GM23248 (cell line): Measurements from ENCODE around the gene GNPNAT1. TPM values are rescaled to one million over a fixed set of nuclear protein-coding genes. Genes with fewer than 3 reads are reported as not detected.

ENCODE experiments used
- DNase-seq: peaks from one replicate; pipeline ENCODE4 v3.0.0-alpha.2; 2015
- H2AFZ ChIP-seq: fragments of 200-600 bp; sonication (generic); 2 replicates; pipeline ENCODE4 v1.6.1; 2016; ENCODE audit warnings: antibody characterized with exemption
- H3F3A ChIP-seq: fragments of 200-600 bp; sonication (generic); 2 replicates; pipeline ENCODE4 v1.6.1; 2016; ENCODE audit warnings: mild to moderate bottlenecking, antibody characterized with exemption, mixed run types; ENCODE audit not compliant: insufficient read depth
- H3K27ac ChIP-seq: fragments of 200-600 bp; sonication (generic); 2 replicates; pipeline ENCODE4 v1.5.1; 2016; ENCODE audit warnings: mild to moderate bottlenecking
- H3K27me3 ChIP-seq: fragments of 200-600 bp; sonication (generic); replicated peaks from 2 replicates; pipeline ENCODE4 v1.6.1; 2016; ENCODE audit warnings: mild to moderate bottlenecking; ENCODE audit not compliant: insufficient read depth
- H3K36me3 ChIP-seq: fragments of 200-600 bp; sonication (generic); 2 replicates; pipeline ENCODE4 v1.6.1; 2016; ENCODE audit warnings: low read depth, mild to moderate bottlenecking
- H3K4me1 ChIP-seq: fragments of 200-600 bp; sonication (generic); 2 replicates; pipeline ENCODE4 v1.6.1; 2016; ENCODE audit warnings: mild to moderate bottlenecking; ENCODE audit not compliant: insufficient read depth
- H3K4me2 ChIP-seq: fragments of 200-600 bp; sonication (generic); one replicate; pipeline ENCODE4 v1.6.1; 2016; ENCODE audit warnings: mild to moderate bottlenecking; ENCODE audit not compliant: unreplicated experiment
- H3K4me3 ChIP-seq: fragments of 200-600 bp; sonication (generic); 2 replicates; pipeline ENCODE4 v1.5.1; 2016; ENCODE audit warnings: mild to moderate bottlenecking
- H3K79me2 ChIP-seq: fragments of 200-600 bp; sonication (generic); 2 replicates; pipeline ENCODE4 v1.6.1; 2016; ENCODE audit warnings: mild to moderate bottlenecking; ENCODE audit not compliant: insufficient read depth
- H3K9ac ChIP-seq: fragments of 200-600 bp; sonication (generic); 2 replicates; pipeline ENCODE4 v1.6.1; 2016; ENCODE audit warnings: mild to moderate bottlenecking
- H3K9me2 ChIP-seq: fragments of 200-600 bp; sonication (generic); 2 replicates; pipeline ENCODE4 v1.6.1; 2016; ENCODE audit warnings: mixed run types, mild to moderate bottlenecking, moderate library complexity; ENCODE audit not compliant: insufficient read depth
- H3K9me3 ChIP-seq: fragments of 200-600 bp; sonication (generic); one replicate; pipeline ENCODE4 v1.6.1; 2017; ENCODE audit warnings: low read depth
- H4K20me1 ChIP-seq: fragments of 200-600 bp; sonication (generic); 2 replicates; pipeline ENCODE4 v1.6.0; 2016; ENCODE audit not compliant: insufficient read depth
- EZH2 ChIP-seq: fragments of 200-600 bp; sonication (generic); IDR thresholded peaks from 2 replicates; pipeline ENCODE4 v1.6.1; 2018; ENCODE audit warnings: antibody characterized with exemption, mild to moderate bottlenecking; ENCODE audit not compliant: insufficient read depth, poor library complexity, severe bottlenecking
- EZH2phosphoT487 ChIP-seq: fragments of 200-600 bp; sonication (generic); IDR thresholded peaks from 2 replicates; pipeline ENCODE4 v1.6.1; 2018; ENCODE audit warnings: antibody characterized with exemption, moderate library complexity, mild to moderate bottlenecking, low read depth; ENCODE audit not compliant: insufficient read depth
- WGBS, 2 experiments: methylation state at CpG; one replicate each; pipeline ENCODE4 v1.1.6; 2015 to 2017; ENCODE audit warnings: low lambda C conversion rate in 2 of 2, low coverage in 1 of 2; ENCODE audit errors: missing lambda C conversion rate in 2 of 2; 5-methylcytosine and 5-hydroxymethylcytosine counted together
- in situ Hi-C: fragments of 300-500 bp; cut with MboI; formaldehyde crosslinking; loops from 2 replicates; pipeline ENCODE4 v1.15.0; 2020
- polyA plus RNA-seq: library from polyadenylated mRNA; unstranded; fragments of >200 nt; fragmentation: Nextera tagmentation; extraction: Ambion mirVana; gene quantifications from 2 replicates; pipeline ENCODE4 v1.2.1, GENCODE V29; 2016
- total RNA-seq: library from RNA; depleted of rRNA; stranded (reverse); fragments of >200 nt; shearing (Covaris generic); gene quantifications from 2 replicates; pipeline ENCODE4 v1.2.3, GENCODE V29; 2014; rRNA removed

The GNPNAT1 gene
- total RNA-seq, result 58.9 and 64.1 TPM in 2 replicates
- 59.6 and 64.5 TPM in 2 replicates for polyA plus RNA-seq

DNA sequence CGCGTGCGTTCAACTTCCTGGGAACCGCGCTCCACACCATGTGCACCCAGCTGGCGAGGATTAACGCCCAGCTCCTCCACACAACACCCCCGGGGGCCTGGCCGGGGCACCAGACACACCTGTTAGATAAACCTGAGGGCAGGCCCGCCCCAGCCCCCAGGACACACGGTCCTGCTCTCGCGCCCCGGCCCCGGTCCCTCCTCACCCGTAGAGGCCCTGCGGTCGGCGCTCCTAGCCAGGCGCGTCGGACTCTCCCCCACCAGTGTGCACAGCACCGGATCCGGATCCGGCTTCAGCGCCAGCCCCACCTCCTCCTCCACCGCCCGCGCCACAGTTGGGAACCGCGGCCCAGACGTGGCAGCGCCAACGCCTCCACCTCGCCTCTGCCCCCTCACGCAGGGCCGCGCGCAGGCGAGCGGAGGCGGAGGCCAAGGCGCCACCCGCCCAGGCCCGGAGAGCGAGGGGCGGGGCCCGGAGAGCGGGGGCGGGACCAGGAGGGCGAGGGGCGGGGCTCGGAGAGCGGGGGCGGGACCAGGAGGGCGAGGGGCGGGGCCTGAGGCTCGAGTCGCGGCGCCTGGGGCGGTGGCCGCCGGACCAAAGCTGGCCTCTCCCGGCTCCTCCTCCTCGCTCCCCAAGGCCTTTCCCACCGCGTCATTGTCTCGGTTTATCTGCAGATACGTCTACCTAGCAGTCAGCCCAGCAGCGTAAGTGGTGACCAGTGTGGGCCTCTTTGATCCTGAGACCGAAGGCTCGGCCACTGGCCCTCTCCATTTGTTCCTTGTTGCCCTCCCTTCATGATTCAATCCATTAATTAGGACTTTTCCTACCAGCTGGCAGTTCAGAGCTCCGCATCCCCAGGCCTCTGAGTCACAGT, at the start of gene GNPNAT1:
Gene GNPNAT1 (minus strand): TSS at position 385 of the 874 bp plus-strand sequence. CDS start 6,957 bp downstream, outside the sequence.
- peaks cover 49% of the 10 kb centered on the region for H3K79me2 ChIP-seq
- TF ChIP-seq EZH2 (no peak), EZH2phosphoT487 (no peak)
- H4K20me1 ChIP-seq, result no peaks in the 10 kb centered on the region

DNA sequence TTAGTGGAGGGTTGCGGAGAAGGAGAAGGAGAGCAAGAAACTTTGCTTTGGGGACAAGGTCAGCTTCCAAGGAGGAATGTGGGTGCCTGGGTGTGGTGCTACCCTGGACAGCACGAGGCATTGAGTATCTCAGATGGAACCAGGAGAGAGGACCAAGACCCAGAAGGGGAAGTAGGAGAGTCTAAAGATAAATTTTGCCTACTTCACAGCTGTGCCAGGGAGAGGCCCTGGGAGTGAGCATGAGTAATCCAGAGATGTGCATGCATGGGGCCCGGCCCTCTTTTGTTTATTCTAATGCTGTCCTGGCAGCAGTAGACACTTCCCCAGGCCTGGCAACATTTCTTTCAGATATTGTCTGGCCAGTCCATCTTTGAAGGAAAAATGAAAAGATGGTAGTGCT, 49.5 kb upstream of the GNPNAT1 start:
- Histone ChIP-seq H3K9ac (peak overlapping the region; percentile 28; the same call in 1 of the 2 replicates), H2AFZ (0 out of 2 replicates have a peak overlapping the region, but pooled peaks have one; percentile 30), H3F3A (peaks cover 6% of the 10 kb centered on the region; the same call in 1 of the 2 replicates), H3K9me3 (no peaks in the 10 kb centered on the region), H3K4me3 (no peak overlapping the region), H3K4me1 (peaks cover 28% of the 10 kb centered on the region), H3K79me2 (no peaks in the 10 kb centered on the region), H3K27ac (peak overlapping the region; percentile 71), H3K9me2 (no peaks in the 10 kb centered on the region), H3K27me3 (no peaks in the 10 kb centered on the region), H3K4me2 (peak overlapping the region; percentile 44), H4K20me1 (no peaks in the 10 kb centered on the region), H3K36me3 (no peaks in the 10 kb centered on the region)
- WGBS, 2 experiments, result 34 to 35% methylated on average over 3 of the region's 3 CpGs
- in situ Hi-C loops, result no loop called here
- DNase-seq, result peak; percentile 95
- TF ChIP-seq EZH2phosphoT487 (no peak), EZH2 (no peak)

More for the DNA sequence above, at the start of gene GNPNAT1:
- H3K4me2 ChIP-seq, result peak within 1 kb of the TSS; percentile 84
- H3K27me3 ChIP-seq, result no peaks in the 10 kb centered on the region
- peak within 1 kb of the TSS; percentile 97 for H3K27ac ChIP-seq
- WGBS, 2 experiments, result 1 to 2% methylated on average over 33 to 59 of the region's 74 CpGs
- H3K4me3 ChIP-seq, result peak within 1 kb of the TSS; percentile 89
- peak within 1 kb of the TSS; percentile 97 for H3K9ac ChIP-seq
- no peaks in the 10 kb centered on the region for H3K9me2 ChIP-seq
- H3K36me3 ChIP-seq, result 0 out of 2 replicates have a peak, but pooled peaks cover 10% of the 10 kb centered on the region
- peak; percentile 94 for DNase-seq
- peak within 1 kb of the TSS; percentile 84 for H2AFZ ChIP-seq
- peaks cover 20% of the 10 kb centered on the region for H3F3A ChIP-seq
- H3K4me1 ChIP-seq, result peaks cover 17% of the 10 kb centered on the region
- no peaks in the 10 kb centered on the region for H3K9me3 ChIP-seq
- in situ Hi-C loops, result no loop called here

DNA sequence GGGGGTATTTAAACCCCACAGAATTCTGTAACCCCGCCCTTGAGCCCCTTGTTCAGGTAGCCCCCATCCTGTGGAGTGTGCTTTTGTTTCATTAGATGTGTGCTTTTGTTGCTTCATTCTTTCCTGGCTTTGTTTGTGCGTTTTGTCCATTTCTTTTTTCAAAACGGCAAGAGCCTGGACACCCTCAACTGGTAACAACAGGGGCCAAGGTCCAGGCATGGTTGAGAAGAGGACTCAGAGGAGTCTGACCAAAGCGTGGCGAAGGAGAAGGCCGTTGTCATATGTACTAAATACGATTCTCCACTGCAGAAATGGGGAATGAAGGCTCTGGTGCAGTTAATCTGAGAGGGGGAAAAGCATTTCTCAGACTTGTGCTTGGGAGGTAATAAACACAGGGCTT, 46.0 kb upstream of the GNPNAT1 start:
- Histone ChIP-seq H3K4me1 (peaks cover 37% of the 10 kb centered on the region), H3K9me2 (no peaks in the 10 kb centered on the region), H4K20me1 (no peaks in the 10 kb centered on the region), H3K27me3 (no peaks in the 10 kb centered on the region), H3K36me3 (no peaks in the 10 kb centered on the region), H2AFZ (no peak overlapping the region), H3F3A (peaks cover 24% of the 10 kb centered on the region), H3K9ac (no peak overlapping the region), H3K4me3 (no peak overlapping the region), H3K79me2 (no peaks in the 10 kb centered on the region), H3K27ac (no peak overlapping the region), H3K9me3 (no peaks in the 10 kb centered on the region), H3K4me2 (no peak overlapping the region)
- no peak for DNase-seq
- TF ChIP-seq EZH2, result no peak
- no peak for TF ChIP-seq EZH2phosphoT487
- WGBS, 2 experiments, result 89% methylated on average over 7 of the region's 7 CpGs
- in situ Hi-C loops, result no loop called here

DNA sequence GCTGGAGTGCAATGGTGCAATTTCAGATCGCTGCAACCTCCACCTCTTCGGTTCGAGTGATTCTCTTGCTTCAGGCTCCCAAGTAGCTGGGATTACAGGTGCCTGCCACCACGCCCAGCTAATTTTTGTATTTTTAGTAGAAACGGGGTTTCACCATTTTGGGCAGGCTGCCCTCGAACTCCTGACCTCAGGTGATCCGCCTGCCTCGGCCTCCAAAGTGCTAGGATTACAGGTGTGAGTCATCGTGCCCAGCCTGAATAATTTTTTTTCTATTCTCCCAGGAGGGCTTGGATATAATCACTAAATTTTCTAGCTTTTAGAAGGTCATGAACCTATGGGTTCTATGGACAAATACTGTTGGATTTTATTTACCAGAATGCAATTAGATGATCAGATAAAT, 44.7 kb upstream of the GNPNAT1 start:
- H3K9me3 ChIP-seq, result no peaks in the 10 kb centered on the region
- H3K4me3 ChIP-seq, result no peak overlapping the region
- H3K27me3 ChIP-seq, result no peaks in the 10 kb centered on the region
- H3K9me2 ChIP-seq, result no peaks in the 10 kb centered on the region
- no peaks in the 10 kb centered on the region for H3K79me2 ChIP-seq
- 0 out of 2 replicates have a peak overlapping the region, but pooled peaks have one; percentile 43 for H3K9ac ChIP-seq
- H3K4me2 ChIP-seq, result no peak overlapping the region
- H3K4me1 ChIP-seq, result peaks cover 36% of the 10 kb centered on the region
- peak overlapping the region; percentile 81 for H3K27ac ChIP-seq
- H3F3A ChIP-seq, result peaks cover 18% of the 10 kb centered on the region
- in situ Hi-C loops, result no loop called here
- no peaks in the 10 kb centered on the region for H3K36me3 ChIP-seq
- 84 to 89% methylated on average over 9 of the region's 9 CpGs for WGBS, 2 experiments
- no peak for DNase-seq
- H2AFZ ChIP-seq, result no peak overlapping the region
- no peak for TF ChIP-seq EZH2phosphoT487
- no peak for TF ChIP-seq EZH2
- H4K20me1 ChIP-seq, result no peaks in the 10 kb centered on the region
